Ishikawa (cell line): Measurements from ENCODE around the gene FAM124B.

Experiments used
- CEBPB ChIP-seq: IDR thresholded peaks from 2 replicates; pipeline ENCODE4 v1.6.1; 2012
- CREB1 ChIP-seq: IDR thresholded peaks from 2 replicates; pipeline ENCODE4 v1.6.1; 2012; ENCODE audit warnings: low read depth
- EGR1 ChIP-seq: IDR thresholded peaks from 2 replicates; pipeline ENCODE4 v1.6.1; 2012
- EP300 ChIP-seq: IDR thresholded peaks from 2 replicates; pipeline ENCODE4 v1.6.1; 2012; ENCODE audit warnings: borderline replicate concordance
- FOXM1 ChIP-seq: IDR thresholded peaks from 2 replicates; pipeline ENCODE4 v1.6.1; 2012; ENCODE audit warnings: low read depth, borderline replicate concordance
- MAX ChIP-seq: IDR thresholded peaks from 2 replicates; pipeline ENCODE4 v1.6.1; 2012
- NFIC ChIP-seq: IDR thresholded peaks from 2 replicates; pipeline ENCODE4 v1.6.1; 2012
- RAD21 ChIP-seq: IDR thresholded peaks from 2 replicates; pipeline ENCODE4 v1.6.1; 2012; ENCODE audit warnings: low read depth
- REST ChIP-seq: IDR thresholded peaks from 2 replicates; pipeline ENCODE4 v1.6.1; 2012; ENCODE audit warnings: low read depth, mild to moderate bottlenecking
- TAF1 ChIP-seq: IDR thresholded peaks from 2 replicates; pipeline ENCODE4 v1.6.1; 2012; ENCODE audit warnings: low read depth, mild to moderate bottlenecking
- TCF12 ChIP-seq: IDR thresholded peaks from 2 replicates; pipeline ENCODE4 v1.6.1; 2012; ENCODE audit warnings: low read depth
- TEAD4 ChIP-seq: IDR thresholded peaks from 2 replicates; pipeline ENCODE4 v1.6.1; 2012
- USF1 ChIP-seq: IDR thresholded peaks from 2 replicates; pipeline ENCODE4 v1.6.1; 2012
- YY1 ChIP-seq: IDR thresholded peaks from 2 replicates; pipeline ENCODE4 v1.6.1; 2012; ENCODE audit warnings: low read depth
- ZBTB7A ChIP-seq: IDR thresholded peaks from 2 replicates; pipeline ENCODE4 v1.6.1; 2012; ENCODE audit warnings: low read depth

FAM124B gene

GRCh38 chr2:224372641-224373040 lies 29.3 kb downstream of the FAM124B start:
- TF ChIP-seq USF1 (no peak), CREB1 (no peak), TEAD4 (no peak), CEBPB (no peak), NFIC (no peak), TCF12 (no peak), REST (no peak), FOXM1 (no peak), YY1 (no peak), EGR1 (no peak), EP300 (no peak), TAF1 (no peak), RAD21 (no peak), MAX (no peak), ZBTB7A (no peak)

- no peak for TF ChIP-seq REST
- peak; percentile 65 for TF ChIP-seq RAD21
- TF ChIP-seq NFIC: no peak
- no peak for TF ChIP-seq CREB1
- no peak for TF ChIP-seq EP300
- no peak for TF ChIP-seq USF1
- no peak for TF ChIP-seq EGR1
These were observed 32.8 kb downstream of the FAM124B start for GRCh38 chr2:224369028-224369632.

GRCh38 chr2:224366267-224366844 lies 35.6 kb downstream of the FAM124B start:
- no peak for TF ChIP-seq TCF12
- no peak for TF ChIP-seq YY1
- peak; percentile 35; the same call in 1 of the 2 replicates for TF ChIP-seq USF1
- TF ChIP-seq TEAD4: no peak

- no peak for TF ChIP-seq ZBTB7A
- no peak for TF ChIP-seq TAF1
- TF ChIP-seq NFIC: no peak
- TF ChIP-seq CEBPB: no peak
- no peak for TF ChIP-seq EP300
- TF ChIP-seq FOXM1: no peak
- no peak for TF ChIP-seq RAD21
- no peak for TF ChIP-seq TEAD4
- TF ChIP-seq TCF12: no peak
- TF ChIP-seq MAX: no peak
- no peak for TF ChIP-seq REST
- no peak for TF ChIP-seq YY1
- no peak for TF ChIP-seq USF1
- no peak for TF ChIP-seq CREB1
- no peak for TF ChIP-seq EGR1
These were observed 36.6 kb downstream of the FAM124B start for GRCh38 chr2:224365331-224365730.
